HEK293 (cell line): ENCODE measurements around the gene TBPL1.

ENCODE experiments used
- BCL11B ChIP-seq: fragments of 450-650 bp; formaldehyde crosslinking; IDR thresholded peaks from 2 replicates; pipeline ENCODE4 v1.5.1; 2016; ENCODE audit warnings: low read depth, missing biosample characterization, missing genetic modification characterization
- FEZF1 ChIP-seq: fragments of 450-650 bp; formaldehyde crosslinking; IDR thresholded peaks from 2 replicates; pipeline ENCODE4 v1.5.1; 2016; ENCODE audit warnings: missing biosample characterization, missing genetic modification characterization
- GLI2 ChIP-seq: fragments of 450-650 bp; formaldehyde crosslinking; IDR thresholded peaks from 2 replicates; pipeline ENCODE4; 2017; ENCODE audit warnings: missing biosample characterization, missing genetic modification characterization, low read depth, borderline replicate concordance
- GLI4 ChIP-seq: fragments of 450-650 bp; formaldehyde crosslinking; IDR thresholded peaks from 2 replicates; pipeline ENCODE4 v1.5.1; 2016; ENCODE audit warnings: missing biosample characterization, missing genetic modification characterization
- HOXC10 ChIP-seq: sonication (generic); formaldehyde crosslinking; IDR thresholded peaks from 2 replicates; pipeline ENCODE4 v1.8.1; 2023; ENCODE audit warnings: mild to moderate bottlenecking, missing genetic modification reagents
- HOXD13 ChIP-seq: sonication (generic); formaldehyde crosslinking; IDR thresholded peaks from 2 replicates; pipeline ENCODE4 v1.8.0; 2022; ENCODE audit warnings: missing genetic modification reagents, borderline replicate concordance
- MYNN ChIP-seq: fragments of 450-650 bp; formaldehyde crosslinking; IDR thresholded peaks from 2 replicates; pipeline ENCODE4 v1.5.1; 2016; ENCODE audit warnings: missing biosample characterization, missing genetic modification characterization, borderline replicate concordance
- MZF1 ChIP-seq: fragments of 450-650 bp; formaldehyde crosslinking; IDR thresholded peaks from 2 replicates; pipeline ENCODE4 v1.5.1; 2017; ENCODE audit warnings: missing biosample characterization, missing genetic modification characterization, borderline replicate concordance
- REPIN1 ChIP-seq: fragments of 450-650 bp; formaldehyde crosslinking; IDR thresholded peaks from 2 replicates; pipeline ENCODE4 v1.5.1; 2017; ENCODE audit warnings: missing biosample characterization, missing genetic modification characterization, low read depth
- SCRT2 ChIP-seq: fragments of 450-650 bp; formaldehyde crosslinking; IDR thresholded peaks from 2 replicates; pipeline ENCODE4 v1.5.1; 2016; ENCODE audit warnings: missing biosample characterization, missing genetic modification characterization
- ZBTB8A ChIP-seq: fragments of 450-650 bp; formaldehyde crosslinking; IDR thresholded peaks from 2 replicates; pipeline ENCODE4 v1.5.1; 2016; ENCODE audit warnings: missing biosample characterization, missing genetic modification characterization
- ZNF132 ChIP-seq: fragments of 450-650 bp; formaldehyde crosslinking; IDR thresholded peaks from 2 replicates; pipeline ENCODE4 v1.5.1; 2017; ENCODE audit warnings: missing biosample characterization, missing genetic modification characterization, borderline replicate concordance
- ZNF133 ChIP-seq: fragments of 450-650 bp; formaldehyde crosslinking; IDR thresholded peaks from 2 replicates; pipeline ENCODE4 v1.5.1; 2016; ENCODE audit warnings: missing biosample characterization, missing genetic modification characterization
- ZNF138 ChIP-seq: fragments of 450-650 bp; formaldehyde crosslinking; IDR thresholded peaks from 2 replicates; pipeline ENCODE4 v1.5.1; 2016; ENCODE audit warnings: missing biosample characterization, missing genetic modification characterization, borderline replicate concordance
- ZNF140 ChIP-seq: fragments of 450-650 bp; formaldehyde crosslinking; IDR thresholded peaks from 2 replicates; pipeline ENCODE4 v1.5.1; 2016; ENCODE audit warnings: missing biosample characterization, missing genetic modification characterization
- ZNF202 ChIP-seq: fragments of 450-650 bp; formaldehyde crosslinking; IDR thresholded peaks from 2 replicates; pipeline ENCODE4 v1.5.1; 2016; ENCODE audit warnings: missing biosample characterization, missing genetic modification characterization, borderline replicate concordance
- ZNF223 ChIP-seq: fragments of 450-650 bp; formaldehyde crosslinking; IDR thresholded peaks from 2 replicates; pipeline ENCODE4 v1.5.1; 2016; ENCODE audit warnings: missing biosample characterization, missing genetic modification characterization
- ZNF23 ChIP-seq: fragments of 450-650 bp; formaldehyde crosslinking; IDR thresholded peaks from 2 replicates; pipeline ENCODE4 v1.5.1; 2016; ENCODE audit warnings: missing biosample characterization, missing genetic modification characterization, borderline replicate concordance
- ZNF311 ChIP-seq: fragments of 450-650 bp; formaldehyde crosslinking; IDR thresholded peaks from 2 replicates; pipeline ENCODE4 v1.5.1; 2017; ENCODE audit warnings: missing biosample characterization, missing genetic modification characterization, borderline replicate concordance
- ZNF324 ChIP-seq: fragments of 450-650 bp; formaldehyde crosslinking; IDR thresholded peaks from 2 replicates; pipeline ENCODE4 v1.5.1; 2016; ENCODE audit warnings: missing biosample characterization, missing genetic modification characterization
- ZNF391 ChIP-seq: fragments of 450-650 bp; formaldehyde crosslinking; IDR thresholded peaks from 2 replicates; pipeline ENCODE4 v1.5.1; 2016; ENCODE audit warnings: low read depth, missing biosample characterization, missing genetic modification characterization, borderline replicate concordance
- ZNF501 ChIP-seq: fragments of 450-650 bp; formaldehyde crosslinking; IDR thresholded peaks from 2 replicates; pipeline ENCODE4 v1.5.1; 2016; ENCODE audit warnings: missing biosample characterization, missing genetic modification characterization
- ZNF510 ChIP-seq: fragments of 450-650 bp; formaldehyde crosslinking; IDR thresholded peaks from 2 replicates; pipeline ENCODE4 v1.5.1; 2018; ENCODE audit warnings: mild to moderate bottlenecking, missing genetic modification characterization, missing biosample characterization; ENCODE audit not compliant: insufficient replicate concordance
- ZNF529 ChIP-seq: fragments of 450-650 bp; formaldehyde crosslinking; IDR thresholded peaks from 2 replicates; pipeline ENCODE4 v1.5.1; 2017; ENCODE audit warnings: missing genetic modification characterization, missing biosample characterization; ENCODE audit not compliant: insufficient replicate concordance
- ZNF558 ChIP-seq: fragments of 450-650 bp; formaldehyde crosslinking; IDR thresholded peaks from 2 replicates; pipeline ENCODE4 v1.5.1; 2016; ENCODE audit warnings: missing biosample characterization, missing genetic modification characterization
- ZNF596 ChIP-seq: fragments of 450-650 bp; IDR thresholded peaks from 2 replicates; pipeline ENCODE4 v1.5.0; 2018; ENCODE audit warnings: missing biosample characterization, mild to moderate bottlenecking, missing genetic modification characterization, moderate library complexity
- ZNF600 ChIP-seq: fragments of 450-650 bp; formaldehyde crosslinking; IDR thresholded peaks from 2 replicates; pipeline ENCODE4 v1.5.1; 2016; ENCODE audit warnings: missing biosample characterization, missing genetic modification characterization
- ZNF621 ChIP-seq: fragments of 450-650 bp; formaldehyde crosslinking; IDR thresholded peaks from 2 replicates; pipeline ENCODE4 v1.5.1; 2017; ENCODE audit warnings: missing biosample characterization, missing genetic modification characterization
- ZNF629 ChIP-seq: fragments of 450-650 bp; formaldehyde crosslinking; IDR thresholded peaks from 2 replicates; pipeline ENCODE4 v1.5.1; 2017; ENCODE audit warnings: missing biosample characterization, missing genetic modification characterization
- ZNF747 ChIP-seq: fragments of 450-650 bp; formaldehyde crosslinking; IDR thresholded peaks from 2 replicates; pipeline ENCODE4 v1.5.1; 2016; ENCODE audit warnings: missing biosample characterization, missing genetic modification characterization
- ZNF792 ChIP-seq: fragments of 450-650 bp; formaldehyde crosslinking; IDR thresholded peaks from 2 replicates; pipeline ENCODE4 v1.5.1; 2016; ENCODE audit warnings: missing biosample characterization, missing genetic modification characterization
- TF ChIP-seq, protein P1 (sequence below): fragments of 450-650 bp; formaldehyde crosslinking; IDR thresholded peaks from 2 replicates; pipeline ENCODE4 v1.5.1; 2017; ENCODE audit warnings: missing biosample characterization, missing genetic modification characterization
- TF ChIP-seq, protein P2 (sequence below): fragments of 450-650 bp; formaldehyde crosslinking; IDR thresholded peaks from 2 replicates; pipeline ENCODE4 v1.5.1; 2016; ENCODE audit warnings: missing biosample characterization, missing genetic modification characterization
- TF ChIP-seq, protein P3 (sequence below): fragments of 450-650 bp; formaldehyde crosslinking; IDR thresholded peaks from 2 replicates; pipeline ENCODE4 v1.5.1; 2017; ENCODE audit warnings: missing biosample characterization, mild to moderate bottlenecking, missing genetic modification characterization, moderate library complexity
- TF ChIP-seq, protein P4 (sequence below): fragments of 450-650 bp; formaldehyde crosslinking; IDR thresholded peaks from 2 replicates; pipeline ENCODE4 v1.5.1; 2016; ENCODE audit warnings: missing biosample characterization, missing genetic modification characterization

TBPL1 gene

DNA sequence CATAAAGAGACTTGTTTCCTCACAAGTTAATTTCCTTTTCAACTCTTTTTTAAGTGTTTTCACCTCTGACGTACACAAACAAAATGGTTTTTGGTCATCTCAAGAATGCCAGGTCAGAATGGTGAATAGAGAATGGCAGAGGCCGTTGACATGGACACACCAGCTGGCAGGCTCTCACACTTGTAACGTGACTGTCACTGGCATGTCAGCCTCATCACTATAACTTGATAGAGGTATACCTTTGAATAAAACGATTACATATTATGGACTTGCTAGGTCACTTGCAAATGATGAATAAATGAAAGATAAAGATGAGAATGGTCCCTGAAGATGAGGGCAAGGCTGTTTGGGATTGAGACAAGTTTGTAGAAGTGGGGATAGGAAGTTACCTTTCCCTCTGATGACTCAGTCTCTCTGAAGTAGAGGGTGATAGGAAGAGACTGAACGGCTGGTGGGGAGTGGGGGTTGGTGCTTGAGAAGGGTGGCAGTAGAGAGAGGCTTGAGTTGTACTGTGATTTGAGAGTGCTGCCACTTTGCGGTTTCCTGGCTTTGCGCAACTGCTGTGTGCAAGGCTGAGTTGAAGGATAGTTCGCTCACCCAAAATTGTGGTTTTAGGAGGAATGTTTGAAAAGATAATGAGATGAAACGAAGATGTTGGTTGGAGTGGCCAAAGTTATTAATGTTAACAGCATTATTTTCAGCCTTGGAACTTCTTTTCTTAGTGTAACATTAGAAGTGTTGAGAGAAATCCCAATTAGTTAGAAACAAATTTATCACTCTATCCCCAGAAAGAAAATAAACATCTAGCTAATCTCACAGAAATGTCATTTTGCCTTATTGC, 30.3 kb downstream of the TBPL1 start (continued):
- TF ChIP-seq ZNF391 (tag by site-specific recombination) (0 out of 2 replicates have a peak, but pooled peaks have one; percentile 60), HOXC10 (no peak), ZNF629 (tag by site-specific recombination) (peak; percentile 92), ZNF138 (tag by site-specific recombination) (no peak), ZNF140 (no peak), ZNF529 (no peak), ZNF600 (peak; percentile 85), FEZF1 (tag by site-specific recombination) (peak; percentile 86), ZBTB8A (tag by site-specific recombination) (0 out of 2 replicates have a peak, but pooled peaks have one; percentile 8), GLI4 (tag by site-specific recombination) (no peak), ZNF311 (no peak), ZNF324 (tag by site-specific recombination) (0 out of 2 replicates have a peak, but pooled peaks have one; percentile 38), BCL11B (tag by site-specific recombination) (no peak), MYNN (tag by site-specific recombination) (no peak), ZNF132 (tag by site-specific recombination) (no peak), ZNF23 (no peak), MZF1 (tag by site-specific recombination) (peak; percentile 92), ZNF747 (tag by site-specific recombination) (no peak), ZNF133 (peak; percentile 64), GLI2 (tag by site-specific recombination) (peak; percentile 30; the same call in 1 of the 2 replicates), SCRT2 (tag by site-specific recombination) (peak; percentile 40; the same call in 1 of the 2 replicates), ZNF510 (tag by site-specific recombination) (no peak), REPIN1 (tag by site-specific recombination) (no peak; the same call in 1 of the 2 replicates), ZNF202 (tag by site-specific recombination) (no peak), ZNF501 (tag by site-specific recombination) (no peak), ZNF223 (no peak), HOXD13 (no peak), ZNF596 (tag by site-specific recombination) (no peak), ZNF792 (tag by site-specific recombination) (no peak), ZNF621 (tag by site-specific recombination) (no peak), ZNF558 (tag by site-specific recombination) (peak; percentile 37; the same call in 1 of the 2 replicates)
- TF ChIP-seq, protein P1, sequence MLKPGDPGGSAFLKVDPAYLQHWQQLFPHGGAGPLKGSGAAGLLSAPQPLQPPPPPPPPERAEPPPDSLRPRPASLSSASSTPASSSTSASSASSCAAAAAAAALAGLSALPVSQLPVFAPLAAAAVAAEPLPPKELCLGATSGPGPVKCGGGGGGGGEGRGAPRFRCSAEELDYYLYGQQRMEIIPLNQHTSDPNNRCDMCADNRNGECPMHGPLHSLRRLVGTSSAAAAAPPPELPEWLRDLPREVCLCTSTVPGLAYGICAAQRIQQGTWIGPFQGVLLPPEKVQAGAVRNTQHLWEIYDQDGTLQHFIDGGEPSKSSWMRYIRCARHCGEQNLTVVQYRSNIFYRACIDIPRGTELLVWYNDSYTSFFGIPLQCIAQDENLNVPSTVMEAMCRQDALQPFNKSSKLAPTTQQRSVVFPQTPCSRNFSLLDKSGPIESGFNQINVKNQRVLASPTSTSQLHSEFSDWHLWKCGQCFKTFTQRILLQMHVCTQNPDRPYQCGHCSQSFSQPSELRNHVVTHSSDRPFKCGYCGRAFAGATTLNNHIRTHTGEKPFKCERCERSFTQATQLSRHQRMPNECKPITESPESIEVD (tag by site-specific recombination): peak; percentile 93
- TF ChIP-seq, protein P2, sequence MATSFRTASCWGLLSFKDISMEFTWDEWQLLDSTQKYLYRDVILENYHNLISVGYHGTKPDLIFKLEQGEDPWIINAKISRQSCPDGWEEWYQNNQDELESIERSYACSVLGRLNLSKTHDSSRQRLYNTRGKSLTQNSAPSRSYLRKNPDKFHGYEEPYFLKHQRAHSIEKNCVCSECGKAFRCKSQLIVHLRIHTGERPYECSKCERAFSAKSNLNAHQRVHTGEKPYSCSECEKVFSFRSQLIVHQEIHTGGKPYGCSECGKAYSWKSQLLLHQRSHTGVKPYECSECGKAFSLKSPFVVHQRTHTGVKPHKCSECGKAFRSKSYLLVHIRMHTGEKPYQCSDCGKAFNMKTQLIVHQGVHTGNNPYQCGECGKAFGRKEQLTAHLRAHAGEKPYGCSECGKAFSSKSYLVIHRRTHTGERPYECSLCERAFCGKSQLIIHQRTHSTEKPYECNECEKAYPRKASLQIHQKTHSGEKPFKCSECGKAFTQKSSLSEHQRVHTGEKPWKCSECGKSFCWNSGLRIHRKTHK: no peak
- TF ChIP-seq, protein P3, sequence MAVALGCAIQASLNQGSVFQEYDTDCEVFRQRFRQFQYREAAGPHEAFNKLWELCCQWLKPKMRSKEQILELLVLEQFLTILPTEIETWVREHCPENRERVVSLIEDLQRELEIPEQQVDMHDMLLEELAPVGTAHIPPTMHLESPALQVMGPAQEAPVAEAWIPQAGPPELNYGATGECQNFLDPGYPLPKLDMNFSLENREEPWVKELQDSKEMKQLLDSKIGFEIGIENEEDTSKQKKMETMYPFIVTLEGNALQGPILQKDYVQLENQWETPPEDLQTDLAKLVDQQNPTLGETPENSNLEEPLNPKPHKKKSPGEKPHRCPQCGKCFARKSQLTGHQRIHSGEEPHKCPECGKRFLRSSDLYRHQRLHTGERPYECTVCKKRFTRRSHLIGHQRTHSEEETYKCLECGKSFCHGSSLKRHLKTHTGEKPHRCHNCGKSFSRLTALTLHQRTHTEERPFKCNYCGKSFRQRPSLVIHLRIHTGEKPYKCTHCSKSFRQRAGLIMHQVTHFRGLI (tag by site-specific recombination): peak; percentile 49; the same call in 1 of the 2 replicates
- TF ChIP-seq, protein P4, sequence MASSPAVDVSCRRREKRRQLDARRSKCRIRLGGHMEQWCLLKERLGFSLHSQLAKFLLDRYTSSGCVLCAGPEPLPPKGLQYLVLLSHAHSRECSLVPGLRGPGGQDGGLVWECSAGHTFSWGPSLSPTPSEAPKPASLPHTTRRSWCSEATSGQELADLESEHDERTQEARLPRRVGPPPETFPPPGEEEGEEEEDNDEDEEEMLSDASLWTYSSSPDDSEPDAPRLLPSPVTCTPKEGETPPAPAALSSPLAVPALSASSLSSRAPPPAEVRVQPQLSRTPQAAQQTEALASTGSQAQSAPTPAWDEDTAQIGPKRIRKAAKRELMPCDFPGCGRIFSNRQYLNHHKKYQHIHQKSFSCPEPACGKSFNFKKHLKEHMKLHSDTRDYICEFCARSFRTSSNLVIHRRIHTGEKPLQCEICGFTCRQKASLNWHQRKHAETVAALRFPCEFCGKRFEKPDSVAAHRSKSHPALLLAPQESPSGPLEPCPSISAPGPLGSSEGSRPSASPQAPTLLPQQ (tag by site-specific recombination): peak; percentile 20; the same call in 1 of the 2 replicates
